ENCODE data around the gene BRD4.

DNA sequence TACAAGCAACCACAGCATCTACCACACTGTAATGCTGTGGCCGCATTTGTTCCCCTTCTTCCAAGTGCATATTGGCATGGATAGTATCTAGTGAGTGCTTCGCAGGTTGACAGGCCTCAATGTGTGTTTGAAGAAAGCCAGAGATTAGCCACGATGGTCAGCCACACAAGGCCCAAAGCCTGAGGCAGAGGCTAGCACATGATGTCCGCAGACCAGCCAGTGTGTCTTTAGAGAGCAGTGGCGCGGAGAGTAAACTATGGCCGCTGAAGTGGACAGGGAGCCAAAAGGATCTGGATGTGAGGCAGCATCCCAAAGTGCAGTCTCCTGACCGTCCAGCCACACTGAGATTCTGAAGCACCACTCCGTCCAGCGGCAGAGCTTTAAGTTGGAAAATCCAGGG is 36.0 kb downstream of the BRD4 start:
- TF ChIP-seq, protein P1, sequence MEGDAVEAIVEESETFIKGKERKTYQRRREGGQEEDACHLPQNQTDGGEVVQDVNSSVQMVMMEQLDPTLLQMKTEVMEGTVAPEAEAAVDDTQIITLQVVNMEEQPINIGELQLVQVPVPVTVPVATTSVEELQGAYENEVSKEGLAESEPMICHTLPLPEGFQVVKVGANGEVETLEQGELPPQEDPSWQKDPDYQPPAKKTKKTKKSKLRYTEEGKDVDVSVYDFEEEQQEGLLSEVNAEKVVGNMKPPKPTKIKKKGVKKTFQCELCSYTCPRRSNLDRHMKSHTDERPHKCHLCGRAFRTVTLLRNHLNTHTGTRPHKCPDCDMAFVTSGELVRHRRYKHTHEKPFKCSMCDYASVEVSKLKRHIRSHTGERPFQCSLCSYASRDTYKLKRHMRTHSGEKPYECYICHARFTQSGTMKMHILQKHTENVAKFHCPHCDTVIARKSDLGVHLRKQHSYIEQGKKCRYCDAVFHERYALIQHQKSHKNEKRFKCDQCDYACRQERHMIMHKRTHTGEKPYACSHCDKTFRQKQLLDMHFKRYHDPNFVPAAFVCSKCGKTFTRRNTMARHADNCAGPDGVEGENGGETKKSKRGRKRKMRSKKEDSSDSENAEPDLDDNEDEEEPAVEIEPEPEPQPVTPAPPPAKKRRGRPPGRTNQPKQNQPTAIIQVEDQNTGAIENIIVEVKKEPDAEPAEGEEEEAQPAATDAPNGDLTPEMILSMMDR (IDR thresholded peaks at IDR 0.05), result no peak
- TF ChIP-seq POLR2A (IDR thresholded peaks at IDR 0.05), result no peak
